IPS DF 4.7 (cell line): Measurements from ENCODE around the gene EDN2.

ENCODE experiments used
- DNase-seq: peaks from one replicate; pipeline ENCODE4 v3.0.0-alpha.2; 2013; ENCODE audit warnings: low spot score; ENCODE audit errors: extremely low read depth

Gene EDN2

GRCh38 chr1:41499591-41499990 is 15.1 kb upstream of the EDN2 start:
- no peak for DNase-seq

GRCh38 chr1:41498804-41499203 is 14.3 kb upstream of the EDN2 start:
- no peak for DNase-seq

- DNase-seq, result no peak
Observed at GRCh38 chr1:41498391-41498790, 13.9 kb upstream of the EDN2 start.

GRCh38 chr1:41497461-41498030 is 13.1 kb upstream of the EDN2 start:
- no peak for DNase-seq

GRCh38 chr1:41497056-41497440 is 12.6 kb upstream of the EDN2 start:
- DNase-seq, result no peak

GRCh38 chr1:41496080-41497055 is 11.9 kb upstream of the EDN2 start:
- DNase-seq, result no peak

- DNase-seq, result no peak
Observed at GRCh38 chr1:41495210-41495948, 10.9 kb upstream of the EDN2 start.

- no peak for DNase-seq
Observed at GRCh38 chr1:41494351-41495209, 10.1 kb upstream of the EDN2 start.

- DNase-seq, result no peak
Observed at GRCh38 chr1:41493626-41494350, 9.3 kb upstream of the EDN2 start.

- DNase-seq, result no peak
Observed at GRCh38 chr1:41493117-41493536, 8.6 kb upstream of the EDN2 start.

- DNase-seq, result no peak
Observed at GRCh38 chr1:41492341-41492848, 7.9 kb upstream of the EDN2 start.

- DNase-seq, result no peak
Observed at GRCh38 chr1:41490911-41491310, 6.4 kb upstream of the EDN2 start.

GRCh38 chr1:41489561-41489960 is 5.1 kb upstream of the EDN2 start:
- no peak for DNase-seq

- DNase-seq, result no peak
Observed at GRCh38 chr1:41488040-41488951, 3.8 kb upstream of the EDN2 start.

GRCh38 chr1:41487126-41488039 is 2.9 kb upstream of the EDN2 start:
- no peak for DNase-seq

GRCh38 chr1:41486371-41487125 is 2.1 kb upstream of the EDN2 start:
- no peak for DNase-seq

GRCh38 chr1:41486053-41486370 is 1.5 kb upstream of the EDN2 start:
- DNase-seq, result no peak

GRCh38 chr1:41485605-41486004 is 1.1 kb upstream of the EDN2 start:
- no peak for DNase-seq
